ENCODE results near the gene SMAD5.

SMAD5 gene

GRCh38 chr5:136115183-136115865 is 17.3 kb upstream of the SMAD5 start:
- DNase-seq: no peak

- DNase-seq: no peak
Observed at GRCh38 chr5:136120529-136120928, 12.1 kb upstream of the SMAD5 start.

- peak; percentile 80 for DNase-seq
Observed at GRCh38 chr5:136123236-136123768, 9.3 kb upstream of the SMAD5 start.

- no peak for DNase-seq
Observed at GRCh38 chr5:136127560-136127959, 5.1 kb upstream of the SMAD5 start.

GRCh38 chr5:136128481-136128880 is 4.2 kb upstream of the SMAD5 start:
- no peak for DNase-seq

GRCh38 chr5:136129445-136129844 is 3.2 kb upstream of the SMAD5 start:
- no peak for DNase-seq

- DNase-seq: no peak
Observed at GRCh38 chr5:136130581-136130980, 2.1 kb upstream of the SMAD5 start.

- DNase-seq: no peak
Observed at GRCh38 chr5:136132087-136132486, 558 bp upstream of the SMAD5 start.

GRCh38 chr5:136133222-136133921 is 727 bp downstream of the SMAD5 start:
- no peak for DNase-seq

- no peak for DNase-seq
Observed at GRCh38 chr5:136133922-136134379, 1.3 kb downstream of the SMAD5 start.

- DNase-seq: no peak
Observed at GRCh38 chr5:136134653-136135052, 2.0 kb downstream of the SMAD5 start.

GRCh38 chr5:136135536-136135935 is 2.9 kb downstream of the SMAD5 start:
- DNase-seq: no peak

- no peak for DNase-seq
Observed at GRCh38 chr5:136137497-136138220, 5.0 kb downstream of the SMAD5 start.

- no peak for DNase-seq
Observed at GRCh38 chr5:136141561-136141960, 8.9 kb downstream of the SMAD5 start.

- DNase-seq: no peak
Observed at GRCh38 chr5:136143312-136143711, 10.7 kb downstream of the SMAD5 start.

- DNase-seq: no peak
Observed at GRCh38 chr5:136143763-136144162, 11.1 kb downstream of the SMAD5 start.

GRCh38 chr5:136145030-136145429 is 12.4 kb downstream of the SMAD5 start:
- no peak for DNase-seq

GRCh38 chr5:136146201-136146600 is 13.6 kb downstream of the SMAD5 start:
- no peak for DNase-seq

GRCh38 chr5:136147632-136148031 is 15.0 kb downstream of the SMAD5 start:
- DNase-seq: no peak

GRCh38 chr5:136149891-136150290 is 17.2 kb downstream of the SMAD5 start:
- no peak for DNase-seq

- DNase-seq: no peak
Observed at GRCh38 chr5:136153581-136154236, 21.1 kb downstream of the SMAD5 start.

- DNase-seq: no peak
Observed at GRCh38 chr5:136155078-136155477, 22.4 kb downstream of the SMAD5 start.

- DNase-seq: no peak
Observed at GRCh38 chr5:136155761-136156160, 23.1 kb downstream of the SMAD5 start.
